Neural progenitor cell (in vitro differentiated cells): ENCODE results near the gene RNF144B. TPM values are rescaled to one million over a fixed set of nuclear protein-coding genes. Genes with fewer than 3 reads are reported as not detected.
A peak's percentile ranks its signal among the peaks of the same experiment; 100 is the strongest.
"Not testable (repeated sequence)": the region's sequence is repeated elsewhere in the genome, so short reads cannot be mapped to it uniquely, and the experiment has no call there.

ENCODE experiments used
- DNase-seq: peaks from one replicate; pipeline ENCODE4 v3.0.0-alpha.2; 2016; ENCODE audit warnings: low spot score
- H2AFZ ChIP-seq: fragments of 200-600 bp; sonication (generic); replicated peaks from 2 replicates; pipeline ENCODE4 v1.6.1; 2016; ENCODE audit warnings: antibody characterized with exemption
- H3F3A ChIP-seq: fragments of 200-600 bp; sonication (generic); 2 replicates; pipeline ENCODE4 v1.6.1; 2016; ENCODE audit warnings: antibody characterized with exemption, low read depth
- H3K27ac ChIP-seq: fragments of 200-600 bp; sonication (generic); 2 replicates; pipeline ENCODE4 v1.5.1; 2016; ENCODE audit warnings: mild to moderate bottlenecking
- H3K27me3 ChIP-seq: fragments of 200-600 bp; sonication (generic); 2 replicates; pipeline ENCODE4 v1.6.1; 2016; ENCODE audit warnings: mild to moderate bottlenecking, moderate library complexity
- H3K36me3 ChIP-seq: fragments of 200-600 bp; sonication (generic); 2 replicates; pipeline ENCODE4 v1.5.1; 2016
- H3K4me1 ChIP-seq: fragments of 200-600 bp; sonication (generic); 2 replicates; pipeline ENCODE4 v1.6.1; 2016; ENCODE audit warnings: mixed run types
- H3K4me2 ChIP-seq: fragments of 200-600 bp; sonication (generic); 2 replicates; pipeline ENCODE4 v1.6.1; 2016
- H3K4me3 ChIP-seq: fragments of 200-600 bp; sonication (generic); 2 replicates; pipeline ENCODE4 v1.5.1; 2016
- H3K79me2 ChIP-seq: fragments of 200-600 bp; sonication (generic); 2 replicates; pipeline ENCODE4 v1.6.1; 2016; ENCODE audit warnings: low read depth
- H3K9ac ChIP-seq: fragments of 200-600 bp; sonication (generic); 2 replicates; pipeline ENCODE4 v1.6.1; 2016
- H3K9me3 ChIP-seq: fragments of 200-600 bp; sonication (generic); 2 replicates; pipeline ENCODE4 v1.5.1; 2016; ENCODE audit warnings: low read depth
- H4K20me1 ChIP-seq: fragments of 200-600 bp; sonication (generic); 2 replicates; pipeline ENCODE4 v1.6.1; 2016; ENCODE audit warnings: low read depth
- H3K27ac Mint-ChIP-seq: 3 replicates; pipeline ENCODE4 v1.8.0; 2021; ENCODE audit warnings: mixed read lengths
- H3K27me3 Mint-ChIP-seq: 2 replicates; pipeline ENCODE4 v1.8.0; 2022; ENCODE audit warnings: low read depth, mild to moderate bottlenecking, inconsistent platforms, moderate library complexity, mixed read lengths; ENCODE audit not compliant: insufficient read depth
- H3K36me3 Mint-ChIP-seq: 3 replicates; pipeline ENCODE4 v1.8.0; 2021; ENCODE audit warnings: mixed read lengths
- H3K4me1 Mint-ChIP-seq: 3 replicates; pipeline ENCODE4 v1.8.0; 2021; ENCODE audit warnings: mixed read lengths
- H3K4me3 Mint-ChIP-seq: 3 replicates; pipeline ENCODE4 v1.8.0; 2021; ENCODE audit warnings: mild to moderate bottlenecking, moderate library complexity, mixed read lengths
- H3K9me3 Mint-ChIP-seq: 3 replicates; pipeline ENCODE4 v1.8.0; 2020; ENCODE audit warnings: mixed read lengths
- CTCF ChIP-seq: fragments of 200-600 bp; sonication (generic); IDR thresholded peaks from 2 replicates; pipeline ENCODE4 v1.5.1; 2017; ENCODE audit warnings: antibody characterized with exemption, mild to moderate bottlenecking
- EZH2 ChIP-seq: fragments of 200-600 bp; sonication (generic); IDR thresholded peaks from 2 replicates; pipeline ENCODE4 v1.6.1; 2017; ENCODE audit warnings: antibody characterized with exemption, mild to moderate bottlenecking, moderate library complexity
- EZH2phosphoT487 ChIP-seq: fragments of 200-600 bp; sonication (generic); IDR thresholded peaks from 2 replicates; pipeline ENCODE4 v1.6.1; 2017; ENCODE audit warnings: antibody characterized with exemption
- total RNA-seq: library from RNA; depleted of rRNA; stranded (reverse); fragments of >200 nt; gene quantifications from 2 replicates; pipeline ENCODE4 v1.2.3, GENCODE V29; 2015; ENCODE audit warnings: low replicate concordance

RNF144B gene
- total RNA-seq, 1 donor from 2014 or later: 0.75 TPM

- H3K27ac ChIP-seq: no peak overlapping the region
- peaks cover 4% of the 10 kb centered on the region for H3K4me1 ChIP-seq
- H3K27ac Mint-ChIP-seq: no peak overlapping the region
- H3K9me3 Mint-ChIP-seq: peaks cover 14% of the 10 kb centered on the region
- no peaks in the 10 kb centered on the region for H3K79me2 ChIP-seq
- H3K4me3 ChIP-seq: no peak overlapping the region
- no peaks in the 10 kb centered on the region for H3K9me3 ChIP-seq
- no peak overlapping the region for H3K9ac ChIP-seq
- no peak overlapping the region for H3K4me2 ChIP-seq
- H3K27me3 ChIP-seq: no peaks in the 10 kb centered on the region
- no peaks in the 10 kb centered on the region for H3K36me3 ChIP-seq
- no peaks in the 10 kb centered on the region for H4K20me1 ChIP-seq
- TF ChIP-seq EZH2phosphoT487 (no peak), EZH2 (no peak), CTCF (no peak)
- H3F3A ChIP-seq: no peaks in the 10 kb centered on the region
- H3K27me3 Mint-ChIP-seq: no peaks in the 10 kb centered on the region
- no peak overlapping the region for H3K4me3 Mint-ChIP-seq
- peaks cover 9% of the 10 kb centered on the region for H3K4me1 Mint-ChIP-seq
- H3K36me3 Mint-ChIP-seq: peaks cover 2% of the 10 kb centered on the region
- peak; percentile 11 for DNase-seq
- no peak overlapping the region for H2AFZ ChIP-seq
These were observed 23.4 kb upstream of the RNF144B start for GRCh38 chr6:18363746-18364145.

- not testable (repeated sequence) for H3K9me3 ChIP-seq, H3K27me3 Mint-ChIP-seq, H3K4me2 ChIP-seq, H3K27ac ChIP-seq, H3K9ac ChIP-seq, H3K4me3 ChIP-seq, H4K20me1 ChIP-seq, H3K36me3 Mint-ChIP-seq, H3F3A ChIP-seq, H2AFZ ChIP-seq, DNase-seq, H3K4me1 ChIP-seq, H3K4me3 Mint-ChIP-seq, H3K79me2 ChIP-seq, H3K4me1 Mint-ChIP-seq, H3K27me3 ChIP-seq, H3K36me3 ChIP-seq, H3K27ac Mint-ChIP-seq
- peaks cover 14% of the 10 kb centered on the region for H3K9me3 Mint-ChIP-seq
These were observed 22.6 kb upstream of the RNF144B start for GRCh38 chr6:18364561-18364960.

DNA sequence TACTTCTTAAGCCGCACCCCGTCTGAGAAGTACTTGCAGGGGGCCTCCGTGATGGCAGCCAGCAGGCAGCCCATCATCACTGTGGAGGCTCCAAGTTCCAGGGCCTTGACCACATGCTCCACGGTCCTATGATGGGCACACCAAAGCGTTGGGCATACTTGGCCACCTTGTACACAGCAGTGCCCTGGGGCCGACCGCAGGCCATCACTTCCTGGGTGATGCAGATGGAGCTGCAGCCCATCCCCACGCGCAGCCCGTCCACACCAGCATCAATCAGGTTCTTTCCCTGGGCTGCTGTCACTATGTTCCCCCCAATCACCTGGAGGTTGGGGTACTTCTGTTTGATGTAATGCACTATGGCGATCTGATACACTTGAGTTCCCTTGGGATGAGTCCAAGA is 19.8 kb upstream of the RNF144B start:
- Mint-ChIP-seq H3K27me3 (no peaks in the 10 kb centered on the region), H3K9me3 (peaks cover 14% of the 10 kb centered on the region), H3K36me3 (peaks cover 2% of the 10 kb centered on the region), H3K4me3 (no peak overlapping the region), H3K27ac (no peak overlapping the region), H3K4me1 (peaks cover 9% of the 10 kb centered on the region)
- DNase-seq: no peak
- Histone ChIP-seq H3K27ac (no peak overlapping the region), H3K79me2 (no peaks in the 10 kb centered on the region), H3K4me2 (no peak overlapping the region), H2AFZ (no peak overlapping the region), H3K4me3 (no peak overlapping the region), H3K9me3 (no peaks in the 10 kb centered on the region), H4K20me1 (no peaks in the 10 kb centered on the region), H3K36me3 (no peaks in the 10 kb centered on the region), H3K9ac (no peak overlapping the region), H3K27me3 (no peaks in the 10 kb centered on the region), H3F3A (no peaks in the 10 kb centered on the region), H3K4me1 (peaks cover 4% of the 10 kb centered on the region)
- no peak for TF ChIP-seq EZH2

- H3K9me3 Mint-ChIP-seq: peaks cover 14% of the 10 kb centered on the region
- no peak for DNase-seq
- Histone ChIP-seq H3F3A (no peaks in the 10 kb centered on the region), H3K79me2 (no peaks in the 10 kb centered on the region), H3K4me3 (no peak overlapping the region), H3K9ac (no peak overlapping the region), H3K9me3 (no peaks in the 10 kb centered on the region), H3K4me2 (no peak overlapping the region), H3K27ac (no peak overlapping the region), H3K4me1 (peaks cover 4% of the 10 kb centered on the region), H4K20me1 (no peaks in the 10 kb centered on the region), H3K36me3 (no peaks in the 10 kb centered on the region), H2AFZ (no peak overlapping the region), H3K27me3 (no peaks in the 10 kb centered on the region)
- no peak overlapping the region for H3K4me3 Mint-ChIP-seq
- TF ChIP-seq EZH2phosphoT487: no peak
- H3K4me1 Mint-ChIP-seq: peaks cover 8% of the 10 kb centered on the region
- no peak overlapping the region for H3K27ac Mint-ChIP-seq
- no peaks in the 10 kb centered on the region for H3K27me3 Mint-ChIP-seq
- H3K36me3 Mint-ChIP-seq: peaks cover 2% of the 10 kb centered on the region
These were observed 18.7 kb upstream of the RNF144B start for GRCh38 chr6:18368277-18369105.

DNA sequence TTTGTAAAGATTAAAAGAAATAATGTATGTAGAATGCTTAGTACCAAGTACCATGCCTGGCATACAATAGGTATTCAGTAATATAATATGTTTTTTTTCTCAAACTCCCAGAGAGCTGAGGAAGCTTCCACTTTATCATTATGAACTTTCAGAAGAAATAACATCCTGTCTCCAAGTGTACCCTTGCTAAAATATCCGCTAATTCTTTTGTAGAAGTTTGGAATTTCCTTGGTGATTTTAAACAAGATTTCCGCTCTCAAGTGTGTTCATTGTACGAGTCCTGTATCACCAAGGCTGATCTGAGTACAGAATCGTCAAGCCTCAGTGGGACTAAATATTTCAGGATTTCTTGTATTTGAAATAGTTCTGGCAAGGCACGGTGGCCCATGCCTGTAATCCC is 16.1 kb upstream of the RNF144B start:
- no peaks in the 10 kb centered on the region for H3F3A ChIP-seq
- H3K4me3 Mint-ChIP-seq: no peak overlapping the region
- no peak overlapping the region for H3K9ac ChIP-seq
- TF ChIP-seq EZH2phosphoT487 (no peak), EZH2 (no peak), CTCF (no peak)
- no peaks in the 10 kb centered on the region for H3K4me1 Mint-ChIP-seq
- H3K79me2 ChIP-seq: no peaks in the 10 kb centered on the region
- no peaks in the 10 kb centered on the region for H4K20me1 ChIP-seq
- no peak overlapping the region for H3K27ac Mint-ChIP-seq
- peaks cover 5% of the 10 kb centered on the region for H3K9me3 Mint-ChIP-seq
- no peaks in the 10 kb centered on the region for H3K27me3 ChIP-seq
- H3K27ac ChIP-seq: no peak overlapping the region
- no peak for DNase-seq
- no peak overlapping the region for H2AFZ ChIP-seq
- peaks cover 2% of the 10 kb centered on the region for H3K27me3 Mint-ChIP-seq
- no peaks in the 10 kb centered on the region for H3K9me3 ChIP-seq
- no peaks in the 10 kb centered on the region for H3K36me3 Mint-ChIP-seq
- H3K36me3 ChIP-seq: no peaks in the 10 kb centered on the region
- no peaks in the 10 kb centered on the region for H3K4me1 ChIP-seq
- H3K4me2 ChIP-seq: no peak overlapping the region
- H3K4me3 ChIP-seq: no peak overlapping the region
